HG02610 (cell line): ENCODE results near the gene S1PR4.
"Not testable (repeated sequence)": the region's sequence is repeated elsewhere in the genome, so short reads cannot be mapped to it uniquely, and the experiment has no call there.

ENCODE experiments used
- ATAC-seq: cut with Tn5 transposase; IDR thresholded peaks from one replicate; pipeline ENCODE4 v1.9.1; 2021; ENCODE audit warnings: mild to moderate bottlenecking, moderate library complexity; ENCODE audit not compliant: unreplicated experiment

The S1PR4 gene

GRCh38 chr19:3210347-3211017 lies 31.9 kb downstream of the S1PR4 start:
- no peak for ATAC-seq

- no peak for ATAC-seq
Measured at GRCh38 chr19:3211191-3211590, 32.6 kb downstream of the S1PR4 start.

GRCh38 chr19:3213159-3213558 lies 34.6 kb downstream of the S1PR4 start:
- no peak for ATAC-seq

- no peak for ATAC-seq
Measured at GRCh38 chr19:3216874-3217273, 38.3 kb downstream of the S1PR4 start.

- no peak for ATAC-seq
Measured at GRCh38 chr19:3220576-3220975, 42.0 kb downstream of the S1PR4 start.

GRCh38 chr19:3221576-3221975 lies 43.0 kb downstream of the S1PR4 start:
- ATAC-seq = not testable (repeated sequence)

- ATAC-seq = no peak
Measured at GRCh38 chr19:3222709-3223108, 44.1 kb downstream of the S1PR4 start.

- no peak for ATAC-seq
Measured at GRCh38 chr19:3224346-3225168, 46.0 kb downstream of the S1PR4 start, which contains the start of gene CELF5. Gene CELF5 (plus strand): TSS chr19:3224661. CDS start chr19:3224740, 79 bp downstream.

GRCh38 chr19:3225169-3225485 lies 46.6 kb downstream of the S1PR4 start:
- ATAC-seq = no peak

- no peak for ATAC-seq
Measured at GRCh38 chr19:3225677-3226093, 47.1 kb downstream of the S1PR4 start.

- ATAC-seq = no peak
Measured at GRCh38 chr19:3227054-3227626, 48.6 kb downstream of the S1PR4 start.

- no peak for ATAC-seq
Measured at GRCh38 chr19:3229346-3229743, 50.8 kb downstream of the S1PR4 start.
